ENCODE measurements around the gene ANP32B. TPM values are rescaled to one million over a fixed set of nuclear protein-coding genes. Genes with fewer than 3 reads are reported as not detected.

ANP32B gene
- total and polyA plus RNA-seq, 2 donors (not counting 1 experiment from before 2014, with no cell fraction given) = 17.6 to 138 TPM

GRCh38 chr9:97934321-97935115 is 48.6 kb upstream of the ANP32B start:
- H4K20me1 ChIP-seq (ENCODE audit: control insufficient read depth, insufficient read depth, low read length, poor library complexity, severe bottlenecking) = no peaks in the 10 kb centered on the region
- H3K9ac ChIP-seq (ENCODE audit: low read length) = no peak overlapping the region
- intact Hi-C loops (cut with micrococcal nuclease) = no loop called here
- TF ChIP-seq CTCF (IDR thresholded peaks at IDR 0.05) (no peak), EZH2 (IDR thresholded peaks at IDR 0.05; ENCODE audit: borderline replicate concordance, insufficient read depth, low read depth, low read length, poor library complexity, severe bottlenecking) (no peak)
- no peaks in the 10 kb centered on the region for H3K9me3 ChIP-seq (ENCODE audit: control extremely low read depth in 1 of 3, control insufficient read depth in 2 of 3, insufficient read depth in 1 of 3, low read length in 2 of 3)
- no peaks in the 10 kb centered on the region for H3K9me3 Mint-ChIP-seq (ENCODE audit: insufficient read depth)
- ATAC-seq (ENCODE audit: low read depth) (no peak), DNase-seq (no peak)
- peaks cover 8% of the 10 kb centered on the region for H3K4me1 Mint-ChIP-seq
- H3K79me2 ChIP-seq (ENCODE audit: control insufficient read depth, insufficient read depth, low read length) = no peaks in the 10 kb centered on the region
- H3K27ac Mint-ChIP-seq = no peak overlapping the region
- H3K36me3 ChIP-seq (replicated peaks in 1 of 2; ENCODE audit: control extremely low read depth in 1 of 2, control insufficient read depth in 1 of 2, extremely low read depth in 1 of 2, insufficient read depth in 2 of 2, low read length in 1 of 2) = no peaks in the 10 kb centered on the region
- peak overlapping the region; percentile 34 for H2AFZ ChIP-seq (ENCODE audit: insufficient read depth, low read depth, low read length, poor library complexity, severe bottlenecking)
- H3K4me1 ChIP-seq (ENCODE audit: control insufficient read depth in 2 of 2, insufficient read depth in 2 of 2, low read length in 2 of 2) = peaks cover 3 to 6% of the 10 kb centered on the region in 2 donors
- CTCF ChIA-PET = interaction anchor here (0.7 to 0.9 kb wide), 2 partner anchors 10 to 20 kb away, joined by 3 to 4 read pairs; no protein-coding TSS in a partner anchor
- 0% methylated on average over 3 of the region's 6 CpGs for WGBS (ENCODE audit: insufficient coverage)
- peaks cover 0 to 11% (median 4%) of the 10 kb centered on the region in 4 experiments for H3K27me3 ChIP-seq (replicated peaks in 1 of 4; ENCODE audit: control extremely low read depth in 1 of 4, control insufficient read depth in 3 of 4, insufficient read depth in 4 of 4, low read length in 3 of 4)
- no peak overlapping the region for H3K4me2 ChIP-seq (replicated peaks; ENCODE audit: low read depth, low read length, poor library complexity, severe bottlenecking)
- H3K27ac ChIP-seq (ENCODE audit: low read length in 2 of 2) = no peak overlapping the region
- no peak overlapping the region for H3K4me3 Mint-ChIP-seq
- POLR2A ChIA-PET = interaction anchor here (0.5 to 0.9 kb wide), 3 partner anchors 29 to 100 kb away, joined by 3 to 4 read pairs (median 4); no protein-coding TSS in a partner anchor
- H3K27me3 Mint-ChIP-seq = peaks cover 27% of the 10 kb centered on the region
- H3K4me3 ChIP-seq (ENCODE audit: control extremely low read depth in 1 of 5, extremely low read depth in 1 of 5, insufficient read depth in 1 of 5, low read depth in 2 of 5, low read length in 4 of 5) = no peak overlapping the region

GRCh38 chr9:97935276-97935675 is 47.9 kb upstream of the ANP32B start:
- H3K4me2 ChIP-seq (replicated peaks; ENCODE audit: low read depth, low read length, poor library complexity, severe bottlenecking) = no peak overlapping the region
- H3K4me1 ChIP-seq (ENCODE audit: control insufficient read depth in 2 of 2, insufficient read depth in 2 of 2, low read length in 2 of 2) = peaks cover 3 to 6% of the 10 kb centered on the region in 2 donors
- intact Hi-C loops (cut with micrococcal nuclease) = no loop called here
- Mint-ChIP-seq H3K9me3 (ENCODE audit: insufficient read depth) (no peaks in the 10 kb centered on the region), H3K27ac (no peak overlapping the region), H3K4me3 (no peak overlapping the region), H3K27me3 (peaks cover 22% of the 10 kb centered on the region), H3K4me1 (peaks cover 8% of the 10 kb centered on the region)
- POLR2A ChIA-PET = interaction anchor here (0.5 kb wide), 1 partner anchor 97 kb away, joined by 3 read pairs; no protein-coding TSS in a partner anchor
- ATAC-seq (ENCODE audit: low read depth) = no peak
- WGBS (ENCODE audit: insufficient coverage) = no CpG with 5 or more reads among the region's 1 CpG
- H3K27me3 ChIP-seq (replicated peaks in 1 of 4; ENCODE audit: control extremely low read depth in 1 of 4, control insufficient read depth in 3 of 4, insufficient read depth in 4 of 4, low read length in 3 of 4) = peaks cover 0 to 11% (median 4%) of the 10 kb centered on the region in 4 experiments
- no peaks in the 10 kb centered on the region for H3K9me3 ChIP-seq (ENCODE audit: control extremely low read depth in 1 of 3, control insufficient read depth in 2 of 3, insufficient read depth in 1 of 3, low read length in 2 of 3)
- no peak overlapping the region for H3K4me3 ChIP-seq (ENCODE audit: control extremely low read depth in 1 of 5, extremely low read depth in 1 of 5, insufficient read depth in 1 of 5, low read depth in 2 of 5, low read length in 4 of 5)
- H2AFZ ChIP-seq (ENCODE audit: insufficient read depth, low read depth, low read length, poor library complexity, severe bottlenecking) = no peak overlapping the region
- no peaks in the 10 kb centered on the region for H3K36me3 ChIP-seq (replicated peaks in 1 of 2; ENCODE audit: control extremely low read depth in 1 of 2, control insufficient read depth in 1 of 2, extremely low read depth in 1 of 2, insufficient read depth in 2 of 2, low read length in 1 of 2)
- no peak for DNase-seq
- TF ChIP-seq CTCF (IDR thresholded peaks at IDR 0.05) (no peak), EZH2 (IDR thresholded peaks at IDR 0.05; ENCODE audit: borderline replicate concordance, insufficient read depth, low read depth, low read length, poor library complexity, severe bottlenecking) (no peak)
- CTCF ChIA-PET = interaction anchor here (0.7 to 0.9 kb wide), 2 partner anchors 9 to 19 kb away, joined by 3 to 4 read pairs; no protein-coding TSS in a partner anchor
- H3K27ac ChIP-seq (ENCODE audit: low read length in 2 of 2) = no peak overlapping the region
- H4K20me1 ChIP-seq (ENCODE audit: control insufficient read depth, insufficient read depth, low read length, poor library complexity, severe bottlenecking) = no peaks in the 10 kb centered on the region
- H3K79me2 ChIP-seq (ENCODE audit: control insufficient read depth, insufficient read depth, low read length) = no peaks in the 10 kb centered on the region
- H3K9ac ChIP-seq (ENCODE audit: low read length) = no peak overlapping the region

All from B cell (primary cell).